Measurements from ENCODE around the gene FZD10. TPM values are rescaled to one million over a fixed set of nuclear protein-coding genes. Genes with fewer than 3 reads are reported as not detected.

Gene FZD10
- polyA plus RNA-seq, 3 donors, result 1.8 to 2.8 (median 2.3) TPM

- DNase-seq (ENCODE audit: low read depth in 3 of 3, low spot score in 2 of 3), result no peak
These were observed 38.8 kb downstream of the FZD10 start for GRCh38 chr12:130201037-130201436.

GRCh38 chr12:130202201-130202600 lies 39.9 kb downstream of the FZD10 start:
- no peak for DNase-seq (ENCODE audit: low read depth in 3 of 3, low spot score in 2 of 3)

- no peak for DNase-seq (ENCODE audit: low read depth in 3 of 3, low spot score in 2 of 3)
These were observed 40.9 kb downstream of the FZD10 start for GRCh38 chr12:130203151-130203550.

- no peak for DNase-seq (ENCODE audit: low read depth in 3 of 3, low spot score in 2 of 3)
These were observed 42.3 kb downstream of the FZD10 start for GRCh38 chr12:130204541-130204953.

GRCh38 chr12:130205495-130205894 lies 43.2 kb downstream of the FZD10 start:
- no peak for DNase-seq (ENCODE audit: low read depth in 3 of 3, low spot score in 2 of 3)

GRCh38 chr12:130212384-130212989 lies 50.2 kb downstream of the FZD10 start:
- DNase-seq (ENCODE audit: low read depth in 3 of 3, low spot score in 2 of 3), result no peak

GRCh38 chr12:130213249-130213648 lies 51.0 kb downstream of the FZD10 start:
- DNase-seq (ENCODE audit: low read depth in 3 of 3, low spot score in 2 of 3), result no peak

GRCh38 chr12:130214686-130215395 lies 52.6 kb downstream of the FZD10 start:
- DNase-seq (ENCODE audit: low read depth in 3 of 3, low spot score in 2 of 3), result no peak

Other genes starting within 250 kb of the FZD10 start
- gene PIWIL1, start 175.4 kb downstream of the FZD10 start, polyA plus RNA-seq (ENCODE audit: insufficient read length in 3 of 3), result 1 to 10 TPM in 1 of 3 donors, under 1 TPM in 2; 0.20 to 2.1 (median 0.68) TPM

Data from right renal cortex interstitium (tissue), 3 donors.